HG03045 (cell line): Measurements from ENCODE around the gene ATP1B4.
"Not testable (repeated sequence)": the region's sequence is repeated elsewhere in the genome, so short reads cannot be mapped to it uniquely, and the experiment has no call there.

ENCODE experiments used
- ATAC-seq: cut with Tn5 transposase; IDR thresholded peaks from one replicate; pipeline ENCODE4 v1.9.1; 2021; ENCODE audit warnings: mild to moderate bottlenecking, moderate library complexity; ENCODE audit not compliant: unreplicated experiment

Gene ATP1B4

DNA sequence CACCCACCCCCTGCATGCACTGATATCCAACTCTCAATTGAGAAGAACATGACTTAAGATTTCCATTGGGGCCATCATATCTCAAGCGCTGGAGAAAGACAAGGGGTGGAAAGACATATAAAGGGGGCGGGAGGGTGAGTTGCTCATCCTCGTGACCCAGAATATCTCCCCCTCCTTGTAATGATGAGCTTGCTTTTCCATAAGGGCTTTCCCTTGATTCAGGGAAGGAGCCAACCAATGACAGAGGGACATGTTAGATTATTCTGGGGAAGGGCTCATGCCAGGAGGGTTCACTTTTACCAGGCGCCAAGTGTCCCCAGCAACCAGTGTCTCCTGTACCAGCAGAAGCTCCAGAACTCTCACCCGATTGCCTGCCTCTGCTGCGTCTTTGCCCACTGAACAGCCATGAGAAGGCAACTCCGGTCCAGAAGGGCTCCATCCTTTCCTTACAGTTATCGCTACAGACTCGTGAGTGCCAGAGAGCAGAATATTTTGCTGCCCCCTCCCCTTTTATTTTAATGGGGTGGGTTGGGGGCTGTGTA is at the start of gene ATP1B4:
TSS of gene ATP1B4 (plus strand) at position 326 of the 542 bp plus-strand sequence. CDS start at position 406, 80 bp downstream.
- ATAC-seq, result no peak

DNA sequence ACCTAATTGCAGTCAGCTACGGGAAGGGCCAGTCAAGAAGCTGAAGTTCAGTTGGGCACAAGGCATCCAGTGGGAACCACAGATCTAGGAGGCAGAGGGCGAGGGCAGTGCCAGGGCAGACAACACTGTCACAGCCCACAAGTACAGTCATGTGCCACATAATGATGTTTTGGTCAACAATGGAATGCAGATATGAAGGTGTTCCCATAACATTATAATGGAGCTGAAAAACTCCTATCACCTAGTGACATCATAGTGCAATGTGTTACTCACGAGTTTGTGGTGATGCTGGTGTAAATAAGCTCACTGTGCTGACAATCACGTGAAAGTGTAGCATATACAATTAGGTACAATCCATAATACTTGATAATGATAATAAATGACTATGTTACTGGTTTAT is 46.1 kb upstream of the ATP1B4 start:
- no peak for ATAC-seq

DNA sequence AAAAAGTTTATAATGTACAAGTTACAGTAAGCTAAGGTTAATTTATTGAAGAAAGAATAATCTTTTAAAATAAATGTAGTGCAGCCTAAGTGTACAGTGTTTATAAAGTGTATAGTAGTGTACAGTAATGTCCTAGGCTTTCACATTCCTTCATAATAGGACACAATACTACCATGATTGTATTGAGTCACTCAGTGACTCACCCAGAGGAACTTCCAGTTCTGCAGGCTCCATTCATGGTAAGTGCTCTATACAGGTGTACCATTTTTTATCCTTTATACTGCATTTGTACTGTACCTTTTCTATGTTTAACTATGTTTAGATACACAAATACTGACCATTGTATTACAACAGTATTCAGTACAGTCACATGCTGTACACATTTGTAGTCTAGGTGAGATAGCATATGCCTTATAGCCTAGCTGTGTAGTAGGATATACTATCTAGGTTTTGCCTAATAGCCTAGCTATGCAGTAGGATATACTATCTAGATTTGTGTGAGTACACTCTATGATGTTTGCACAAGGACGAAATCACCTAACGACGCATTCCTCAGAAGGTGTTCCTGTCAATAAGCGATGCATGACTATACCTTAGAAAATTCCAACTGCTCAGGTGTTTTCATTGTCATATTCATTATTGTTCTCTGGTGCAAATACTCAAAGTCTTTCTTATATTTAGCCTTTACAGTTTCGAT is 45.2 kb upstream of the ATP1B4 start:
- no peak for ATAC-seq

DNA sequence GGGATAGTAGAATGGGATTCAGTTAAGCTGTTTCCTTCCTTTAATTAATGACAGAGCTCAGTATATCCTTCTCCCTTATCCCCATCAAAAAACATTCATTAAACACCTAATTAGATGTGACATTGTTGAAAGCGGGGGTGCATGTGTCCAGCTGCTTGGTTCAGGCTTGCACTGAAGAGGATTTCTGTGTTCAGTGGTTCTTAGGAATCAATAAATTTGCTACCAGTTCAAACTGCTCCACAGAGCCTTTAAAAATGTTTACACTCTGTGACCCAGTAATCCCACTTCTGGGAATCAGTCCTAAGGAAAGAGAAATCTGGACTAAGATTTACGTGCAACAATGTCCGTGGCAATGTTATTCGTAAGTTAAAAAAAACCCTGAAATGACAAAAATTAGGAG is 43.5 kb upstream of the ATP1B4 start:
- no peak for ATAC-seq

DNA sequence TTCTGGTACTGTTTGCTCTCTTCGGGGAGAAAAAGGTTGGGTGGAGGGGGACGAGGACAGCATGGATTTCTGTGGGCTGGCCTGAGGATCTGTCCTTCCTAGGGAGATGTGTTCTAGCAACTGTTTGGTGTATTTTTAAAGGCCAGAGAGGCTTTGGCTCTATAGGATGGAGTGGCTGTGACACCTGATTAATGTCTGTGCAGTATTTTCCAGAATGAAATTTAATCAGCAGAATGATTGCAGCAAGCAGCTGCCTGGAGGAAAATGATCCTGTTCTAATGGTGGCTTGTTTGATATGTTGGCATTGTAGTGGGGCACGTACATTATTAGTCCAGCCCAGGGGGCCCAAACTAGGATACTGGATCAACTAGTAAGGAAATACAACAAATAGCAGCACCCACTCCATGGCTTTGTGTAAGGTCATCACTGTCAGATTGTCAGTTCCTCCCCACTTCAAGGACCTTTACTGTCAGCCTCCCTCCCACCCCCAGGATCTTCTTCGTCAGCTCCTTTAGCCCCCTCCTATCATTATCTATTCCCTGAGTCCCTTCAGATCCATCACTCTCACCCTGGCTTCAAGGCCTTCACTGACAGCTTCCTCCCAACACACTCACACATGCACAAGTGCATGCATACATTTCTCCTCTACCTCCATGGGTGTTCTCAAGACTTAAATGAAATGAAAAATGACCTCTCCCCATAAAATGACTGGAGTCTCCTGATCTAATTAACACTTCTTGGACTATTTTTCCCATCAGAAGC is 40.2 kb upstream of the ATP1B4 start:
- ATAC-seq, result no peak

GRCh38 chrX:120331116-120331515 is 30.8 kb upstream of the ATP1B4 start:
- no peak for ATAC-seq

- ATAC-seq, result no peak
These were observed 29.5 kb upstream of the ATP1B4 start for GRCh38 chrX:120332394-120332793.

DNA sequence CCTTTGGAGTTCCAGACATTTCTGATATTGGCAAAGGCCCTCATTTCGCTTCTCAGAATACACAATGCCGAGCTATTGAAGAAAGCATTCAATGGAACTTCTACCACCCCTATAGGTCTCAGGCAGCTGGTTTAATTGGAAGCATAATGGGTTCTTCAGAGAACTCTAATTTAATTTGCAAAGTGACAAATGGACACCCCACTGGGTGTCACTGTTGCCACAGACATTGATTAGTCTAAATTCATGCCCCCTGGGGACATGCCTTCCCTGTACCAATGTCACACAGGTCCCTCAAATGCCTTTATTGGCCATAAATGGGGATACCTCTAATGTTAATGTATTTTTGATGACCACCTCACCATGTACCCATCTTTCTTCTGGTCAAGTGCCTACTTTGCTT is 27.7 kb upstream of the ATP1B4 start:
- ATAC-seq, result no peak

DNA sequence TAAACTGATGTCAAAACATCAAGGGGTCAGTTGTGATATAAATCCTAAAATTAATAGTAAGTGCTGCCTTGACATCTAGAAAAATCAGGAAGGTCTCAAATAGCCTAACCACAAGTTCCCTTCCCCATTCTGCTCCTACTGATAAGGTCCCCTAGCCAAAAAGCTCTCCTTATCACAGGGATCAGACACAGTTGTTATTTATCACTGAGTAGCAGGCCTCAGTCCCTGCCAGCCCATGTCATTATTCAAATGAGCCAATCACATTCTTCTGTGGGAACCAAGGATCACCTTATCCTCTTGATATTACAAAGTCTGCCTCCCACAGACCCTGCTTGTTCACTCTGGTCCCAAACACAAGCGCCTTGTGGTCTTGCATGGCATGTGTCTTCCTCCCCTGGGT is 27.3 kb upstream of the ATP1B4 start:
- no peak for ATAC-seq

- no peak for ATAC-seq
These were observed 26.6 kb upstream of the ATP1B4 start for GRCh38 chrX:120335289-120335688.

GRCh38 chrX:120336899-120337298 is 25.0 kb upstream of the ATP1B4 start:
- no peak for ATAC-seq

DNA sequence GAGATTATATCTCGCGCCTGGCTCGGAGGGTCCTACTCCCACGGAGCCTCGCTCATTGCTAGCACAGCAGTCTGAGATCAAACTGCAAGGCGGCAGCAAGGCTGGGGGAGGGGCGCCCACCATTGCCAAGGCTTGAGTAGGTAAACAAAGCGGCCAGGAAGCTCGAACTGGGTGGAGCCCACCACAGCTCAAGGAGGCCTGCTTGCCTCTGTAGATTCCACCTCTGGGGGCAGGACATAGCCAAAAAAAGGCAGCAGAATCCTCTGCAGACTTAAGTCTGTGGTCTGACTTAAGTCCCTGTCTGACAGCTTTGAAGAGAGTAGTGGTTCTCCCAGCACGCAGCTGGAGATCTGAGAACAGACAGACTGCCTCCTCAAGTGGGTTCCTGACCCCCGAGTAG is 17.3 kb upstream of the ATP1B4 start:
- not testable (repeated sequence) for ATAC-seq

- ATAC-seq, result no peak
These were observed 11.3 kb upstream of the ATP1B4 start for GRCh38 chrX:120350450-120351138.

GRCh38 chrX:120356084-120356483 is 5.8 kb upstream of the ATP1B4 start:
- ATAC-seq, result no peak

GRCh38 chrX:120357186-120357585 is 4.7 kb upstream of the ATP1B4 start:
- no peak for ATAC-seq

GRCh38 chrX:120358737-120359456 is 3.0 kb upstream of the ATP1B4 start:
- ATAC-seq, result no peak

GRCh38 chrX:120365320-120365719 is 3.4 kb downstream of the ATP1B4 start:
- ATAC-seq, result no peak

GRCh38 chrX:120365968-120366367 is 4.1 kb downstream of the ATP1B4 start:
- no peak for ATAC-seq

DNA sequence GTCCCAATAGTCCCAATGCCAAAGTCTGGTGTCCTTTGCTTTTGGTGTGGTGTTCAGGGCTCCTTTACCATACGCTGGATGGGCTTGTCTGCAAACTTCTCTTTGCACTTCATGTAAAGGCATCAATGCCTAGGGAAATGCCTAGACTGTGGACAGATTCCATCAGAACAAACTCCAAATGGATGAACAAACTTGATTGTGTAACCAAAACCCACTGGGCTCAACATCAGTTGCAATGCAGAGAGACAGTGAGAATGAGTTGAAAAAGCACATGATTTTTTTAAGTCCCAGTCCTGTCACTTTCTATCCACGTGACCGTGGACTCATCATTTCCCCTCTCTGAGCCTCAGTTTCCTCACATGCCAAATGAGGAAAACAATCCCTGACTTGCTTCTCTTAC is 4.9 kb downstream of the ATP1B4 start:
- no peak for ATAC-seq

DNA sequence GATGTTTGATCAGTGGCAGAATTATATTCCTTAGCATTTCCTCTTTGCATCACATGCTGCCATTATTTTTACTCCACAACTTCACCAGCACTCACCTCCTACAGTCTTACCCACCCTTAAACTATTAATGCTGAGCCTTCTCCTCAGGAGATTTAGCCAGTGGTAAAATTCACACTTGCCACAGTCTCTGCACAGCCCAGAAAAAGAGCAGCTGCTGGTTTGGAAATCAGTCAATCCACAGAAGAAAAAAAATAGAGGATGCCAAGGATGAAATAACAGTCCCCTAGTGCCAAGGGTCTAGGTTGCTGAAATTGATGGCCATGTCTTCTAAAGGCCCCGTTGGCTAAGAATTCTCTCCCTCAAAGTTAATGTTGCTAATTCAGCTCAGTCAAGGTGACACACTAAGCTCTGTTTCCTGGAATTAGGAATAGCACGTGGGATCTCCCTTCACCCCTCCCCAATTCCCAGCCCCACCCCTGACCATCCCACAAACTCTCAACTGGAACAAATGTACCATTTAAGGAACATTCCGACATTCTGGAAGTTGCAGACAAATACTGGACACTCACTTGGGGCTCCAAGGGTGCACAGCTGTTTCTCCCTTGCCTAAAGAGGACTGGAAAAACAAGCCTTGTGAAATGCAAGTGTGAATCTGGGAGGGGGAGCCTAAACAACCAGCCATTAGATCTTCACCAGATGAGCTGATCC is 5.7 kb downstream of the ATP1B4 start:
- no peak for ATAC-seq
